Astrocyte of the hippocampus (primary cell): Measurements from ENCODE around the gene ZNF678.
"Not testable (repeated sequence)": the region's sequence is repeated elsewhere in the genome, so short reads cannot be mapped to it uniquely, and the experiment has no call there.

Source experiments
- DNase-seq: peaks from one replicate; pipeline ENCODE4 v3.0.0; 2011; ENCODE audit warnings: low read depth, low spot score

ZNF678 gene

GRCh38 chr1:227603327-227603726 lies 40.0 kb downstream of the ZNF678 start:
- DNase-seq = no peak

DNA sequence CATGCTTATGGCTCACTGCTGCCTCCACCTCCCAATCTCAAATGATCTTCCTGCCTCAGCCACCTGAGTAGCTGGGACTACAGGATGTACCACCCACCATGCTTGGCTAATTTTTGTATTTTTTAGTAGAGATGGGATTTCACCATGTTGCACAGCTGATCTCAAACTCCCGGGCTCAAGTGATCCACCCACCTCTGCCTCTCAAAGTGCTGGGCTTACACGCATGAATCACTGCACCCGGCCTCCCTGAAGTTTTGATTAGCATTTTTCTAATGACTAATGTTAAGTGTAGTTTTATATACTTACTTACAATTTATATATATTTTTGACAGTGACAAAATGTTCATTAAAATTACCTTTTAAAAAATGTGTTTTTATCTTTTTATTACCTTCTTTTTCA lies 41.1 kb downstream of the ZNF678 start:
- no peak for DNase-seq

DNA sequence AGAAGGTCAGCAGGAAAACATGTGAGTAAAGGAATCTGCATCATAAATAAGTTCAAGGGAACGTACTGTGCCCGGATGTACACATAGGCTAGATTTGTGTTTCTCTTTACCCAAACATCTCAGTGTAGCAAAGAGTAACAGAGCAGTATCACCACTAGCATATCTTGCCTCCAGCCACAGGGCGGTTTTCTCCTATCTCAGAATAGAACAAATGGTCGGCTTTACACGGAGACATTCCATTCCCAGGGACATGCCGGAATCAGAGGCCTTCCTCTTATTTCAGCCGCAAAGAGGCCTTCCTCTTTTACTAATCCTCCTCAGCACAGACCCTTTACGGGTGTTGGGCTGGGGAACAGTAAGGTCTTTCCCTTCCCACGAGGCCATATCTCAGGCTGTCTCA lies 42.9 kb downstream of the ZNF678 start:
- DNase-seq = not testable (repeated sequence)

- DNase-seq = no peak
Observed at GRCh38 chr1:227607336-227607898, 44.1 kb downstream of the ZNF678 start.

DNA sequence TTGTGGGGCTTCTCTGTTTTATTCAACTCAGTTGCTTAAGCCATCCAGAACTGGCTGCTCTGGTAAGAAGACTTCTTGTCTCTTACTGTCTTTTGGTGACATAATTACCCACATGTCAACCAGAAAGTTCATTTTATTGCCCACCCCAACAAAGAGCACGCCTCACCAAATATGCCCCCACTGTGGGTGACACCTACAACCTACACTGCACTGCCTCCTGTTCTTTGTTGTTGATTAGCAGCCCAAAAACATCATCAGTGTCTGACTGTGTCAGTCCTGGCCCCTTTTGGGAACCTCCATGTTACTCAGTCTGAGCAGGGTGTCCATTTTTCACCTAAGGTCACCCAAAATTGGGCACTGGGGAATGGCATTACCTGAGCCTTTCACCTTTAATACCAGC lies 49.3 kb downstream of the ZNF678 start:
- DNase-seq = no peak

- no peak for DNase-seq
Observed at GRCh38 chr1:227613526-227613925, 50.2 kb downstream of the ZNF678 start.

- DNase-seq = no peak
Observed at GRCh38 chr1:227621211-227621610, 57.9 kb downstream of the ZNF678 start.

GRCh38 chr1:227622739-227623475 lies 59.6 kb downstream of the ZNF678 start:
- DNase-seq = no peak

DNA sequence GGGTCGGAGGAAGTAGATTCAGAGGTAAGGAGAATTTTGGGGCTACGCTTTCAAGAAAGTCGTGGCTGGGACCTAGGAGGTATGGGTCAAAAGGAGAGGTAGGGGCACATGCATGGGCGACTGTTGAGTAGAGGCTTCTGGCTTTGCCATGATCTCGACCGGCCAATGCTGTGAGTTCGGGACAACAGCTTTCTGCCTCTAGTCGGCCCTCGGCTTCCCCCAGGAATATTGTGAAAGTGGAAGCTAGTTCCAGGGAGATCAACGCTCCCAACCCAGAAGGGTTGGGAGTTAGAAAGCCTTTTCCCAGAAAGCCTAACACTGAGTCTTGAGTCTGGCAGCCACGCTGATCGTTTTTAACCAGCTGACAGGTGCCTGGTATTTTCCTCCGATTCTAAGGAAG lies 69.0 kb downstream of the ZNF678 start:
- no peak for DNase-seq

- no peak for DNase-seq
Observed at GRCh38 chr1:227635596-227635995, 72.2 kb downstream of the ZNF678 start.

DNA sequence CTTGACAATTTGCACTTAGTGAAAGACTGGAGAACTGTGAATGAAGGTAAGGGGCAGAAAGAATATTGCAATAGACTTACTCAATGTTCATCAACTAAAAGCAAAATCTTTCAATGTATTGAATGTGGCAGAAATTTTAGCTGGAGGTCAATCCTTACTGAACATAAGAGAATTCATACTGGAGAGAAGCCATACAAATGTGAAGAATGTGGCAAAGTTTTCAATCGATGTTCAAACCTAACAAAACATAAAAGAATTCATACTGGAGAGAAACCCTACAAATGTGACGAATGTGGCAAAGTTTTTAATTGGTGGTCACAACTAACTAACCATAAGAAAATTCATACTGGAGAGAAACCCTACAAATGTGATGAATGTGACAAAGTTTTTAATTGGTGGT lies 91.1 kb downstream of the ZNF678 start:
- no peak for DNase-seq

- no peak for DNase-seq
Observed at GRCh38 chr1:227654858-227655752, 91.7 kb downstream of the ZNF678 start.

- DNase-seq = no peak
Observed at GRCh38 chr1:227661495-227661894, 98.1 kb downstream of the ZNF678 start.

DNA sequence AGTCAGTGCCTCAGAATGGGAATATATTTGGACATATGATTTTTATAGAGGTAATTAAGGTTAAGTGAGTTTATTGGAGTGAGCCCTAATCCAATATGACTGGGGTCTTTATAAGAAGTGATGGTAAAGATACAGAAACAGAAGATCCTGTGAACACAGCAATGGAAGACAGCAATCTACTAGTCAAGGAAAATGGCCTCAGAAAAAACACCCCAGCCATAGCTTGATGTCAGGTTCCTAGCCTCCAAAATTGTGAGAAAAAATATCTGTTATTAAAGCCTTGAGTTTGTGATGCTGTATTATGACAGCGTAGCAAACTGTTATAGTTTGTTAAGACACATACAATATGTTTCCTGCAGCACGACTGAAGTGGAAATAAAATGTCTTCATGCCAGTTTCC lies 99.6 kb downstream of the ZNF678 start:
- DNase-seq = no peak

DNA sequence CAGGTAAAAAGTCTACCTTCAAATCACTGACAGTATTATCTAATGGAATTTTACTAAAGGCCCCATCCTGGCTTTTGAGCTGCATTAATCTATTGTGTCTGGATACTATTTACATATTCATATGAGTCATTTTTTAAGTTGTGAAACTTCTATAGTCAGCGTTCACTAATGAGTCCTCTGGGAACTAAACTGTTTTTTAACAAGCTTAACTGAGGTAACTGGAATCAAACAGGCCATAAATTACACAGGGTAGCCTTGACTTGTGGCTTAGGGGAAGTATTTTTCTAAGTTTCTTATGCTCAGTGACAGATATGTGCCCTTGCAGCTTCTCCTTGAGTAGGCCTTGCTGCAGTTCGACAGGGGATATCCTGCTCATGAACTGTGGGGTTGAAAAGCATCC lies 102.9 kb downstream of the ZNF678 start:
- DNase-seq = no peak

- no peak for DNase-seq
Observed at GRCh38 chr1:227673441-227673840, 110.1 kb downstream of the ZNF678 start.

DNA sequence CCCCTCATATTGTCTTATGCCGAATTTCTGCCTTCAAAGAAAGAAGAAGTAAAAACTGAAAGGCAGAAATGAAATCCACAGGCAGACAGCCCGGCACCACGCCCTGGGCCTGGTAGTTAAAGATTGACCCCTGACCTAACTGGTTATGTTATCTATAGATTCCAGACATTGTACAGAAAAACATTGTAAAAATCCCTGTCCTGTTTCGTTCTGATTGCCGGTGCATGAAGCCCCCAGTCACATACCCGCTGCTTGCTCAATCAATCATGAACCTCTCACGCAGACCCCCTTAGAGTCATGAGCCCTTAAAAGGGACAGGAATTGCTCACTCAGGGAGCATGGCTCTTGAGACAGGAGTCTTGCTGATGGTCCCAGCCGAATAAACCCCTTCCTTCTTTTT lies 122.5 kb downstream of the ZNF678 start:
- no peak for DNase-seq

DNA sequence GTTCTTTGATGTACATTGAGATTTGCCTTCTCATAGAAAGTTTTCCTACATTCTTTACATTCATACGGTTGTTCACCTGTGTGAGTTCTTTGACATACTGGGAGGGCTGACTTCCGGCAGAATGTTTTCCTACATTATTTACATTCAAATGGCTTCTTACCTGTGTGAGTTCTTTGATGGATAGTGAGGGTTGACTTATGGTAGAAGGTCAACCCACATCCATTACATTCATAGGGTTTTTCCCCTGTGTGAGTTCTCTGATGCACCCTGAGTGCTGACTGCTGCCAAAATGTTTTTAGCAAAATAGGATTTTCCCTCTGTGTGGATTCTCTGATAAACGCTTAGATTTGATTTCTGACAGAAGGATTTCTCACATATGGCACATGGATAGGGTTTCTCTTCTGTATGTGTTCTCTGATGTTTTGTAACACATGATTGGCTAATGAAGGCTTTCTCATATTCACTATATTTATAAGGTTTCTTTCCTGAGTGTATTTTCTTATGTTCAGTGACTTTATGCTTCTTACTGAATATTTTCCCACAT lies 134.0 kb downstream of the ZNF678 start:
- DNase-seq = no peak

GRCh38 chr1:227701631-227702030 lies 138.3 kb downstream of the ZNF678 start:
- not testable (repeated sequence) for DNase-seq

GRCh38 chr1:227707846-227708245 lies 144.5 kb downstream of the ZNF678 start:
- DNase-seq = no peak

DNA sequence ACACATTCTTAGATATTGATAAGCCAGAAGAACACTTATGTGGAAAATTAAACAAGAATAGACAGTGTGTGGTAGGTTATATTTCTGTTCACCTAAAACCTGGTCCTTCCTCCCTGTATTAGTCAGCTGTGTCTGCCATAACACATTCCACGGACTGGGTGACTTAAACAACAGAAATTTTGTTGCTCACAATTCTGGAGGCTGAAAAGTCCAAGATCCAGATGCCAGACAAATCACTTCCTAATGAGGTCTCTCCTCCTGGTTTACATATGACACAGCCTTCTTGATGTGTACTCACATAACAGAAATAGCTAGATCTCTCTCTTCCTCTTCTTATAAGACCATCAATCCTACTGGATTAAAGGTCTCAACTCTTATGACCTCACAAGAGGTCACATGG lies 146.1 kb downstream of the ZNF678 start:
- DNase-seq = no peak

DNA sequence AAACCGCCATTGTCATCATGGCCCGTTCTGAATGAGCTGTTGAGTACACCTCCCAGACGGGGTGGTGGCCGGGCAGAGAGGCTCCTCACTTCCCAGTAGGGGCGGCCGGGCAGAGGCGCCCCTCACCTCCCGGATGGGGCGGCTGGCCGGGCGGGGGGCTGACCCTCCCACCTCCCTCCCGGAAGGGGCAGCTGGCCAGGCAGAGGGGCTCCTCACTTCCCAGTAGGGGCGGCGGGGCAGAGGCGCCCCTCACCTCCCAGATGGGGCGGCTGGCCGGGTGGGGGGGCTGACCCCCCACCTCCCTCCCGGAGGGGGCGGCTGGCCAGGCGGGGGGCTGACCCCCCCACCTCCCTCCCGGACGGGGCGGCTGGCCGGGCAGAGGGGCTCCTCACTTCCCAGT lies 147.1 kb downstream of the ZNF678 start:
- not testable (repeated sequence) for DNase-seq
